CD8-positive, alpha-beta memory T cell (primary cell): Measurements from ENCODE around the gene SPTBN2. TPM values are rescaled to one million over a fixed set of nuclear protein-coding genes. Genes with fewer than 3 reads are reported as not detected.

Experiments used
- CTCF ChIA-PET: fragments of 350-600 bp; sonication (Branson Sonifier 250); formaldehyde crosslinking; loops from one replicate; lab custom pipeline; 2021; ENCODE audit warnings: antibody characterized with exemption; lab: Charles Lee
- POLR2A ChIA-PET: fragments of 350-600 bp; sonication (Branson Sonifier 250); formaldehyde crosslinking; loops from one replicate; lab custom pipeline; 2021; ENCODE audit warnings: antibody characterized with exemption; lab: Charles Lee
- DNase-seq, 5 donors: peaks; one replicate each; pipeline versions ENCODE4 v3.0.0 to v3.0.0-alpha.2; 2020 to 2022; ENCODE audit warnings: mixed read lengths in 1 of 5
- H3K27ac ChIP-seq: one replicate; pipeline ENCODE4 v1.7.0; 2013; ENCODE audit warnings: low read depth, mild to moderate bottlenecking, low read length, moderate library complexity
- H3K27me3 ChIP-seq: 2 replicates; pipeline ENCODE4 v1.7.0; 2013; ENCODE audit warnings: low read length, mild to moderate bottlenecking; ENCODE audit not compliant: insufficient read depth, poor library complexity, severe bottlenecking
- H3K36me3 ChIP-seq: 2 replicates; pipeline ENCODE4 v1.7.0; 2013; ENCODE audit warnings: mild to moderate bottlenecking, low read length, moderate library complexity; ENCODE audit not compliant: insufficient read depth
- H3K4me1 ChIP-seq: 2 replicates; pipeline ENCODE4 v1.7.0; 2013; ENCODE audit warnings: mild to moderate bottlenecking, low read length, moderate library complexity; ENCODE audit not compliant: insufficient read depth
- H3K4me3 ChIP-seq: 2 replicates; pipeline ENCODE4 v1.7.0; 2013; ENCODE audit warnings: mild to moderate bottlenecking, low read length
- H3K9me3 ChIP-seq: 2 replicates; pipeline ENCODE4 v1.7.0; 2013; ENCODE audit warnings: mild to moderate bottlenecking, low read length
- H3K27ac Mint-ChIP-seq, 8 donors: one replicate each; pipeline ENCODE4 v1.8.0; 2020 to 2021; ENCODE audit warnings: mixed read lengths in 8 of 8, mild to moderate bottlenecking in 6 of 8, inconsistent platforms in 3 of 8, moderate library complexity in 3 of 8
- H3K27me3 Mint-ChIP-seq, 2 donors: one replicate each; pipeline ENCODE4 v1.8.0; 2020 to 2021; ENCODE audit warnings: mixed read lengths in 2 of 2, mild to moderate bottlenecking in 1 of 2, moderate library complexity in 1 of 2
- H3K36me3 Mint-ChIP-seq, 3 donors: one replicate each; pipeline ENCODE4 v1.8.0; 2020 to 2021; ENCODE audit warnings: mixed read lengths in 3 of 3, inconsistent platforms in 1 of 3, mild to moderate bottlenecking in 1 of 3
- H3K4me1 Mint-ChIP-seq, 3 donors: one replicate each; pipeline ENCODE4 v1.8.0; 2020 to 2021; ENCODE audit warnings: mixed read lengths in 3 of 3, inconsistent platforms in 1 of 3, mild to moderate bottlenecking in 1 of 3
- H3K4me3 Mint-ChIP-seq, 7 donors: one replicate each; pipeline ENCODE4 v1.8.0; 2020 to 2021; ENCODE audit warnings: mixed read lengths in 7 of 7, mild to moderate bottlenecking in 6 of 7, moderate library complexity in 4 of 7, inconsistent platforms in 2 of 7
- H3K9me3 Mint-ChIP-seq, 5 donors: one replicate each; pipeline ENCODE4 v1.8.0; 2020 to 2022; ENCODE audit warnings: mixed read lengths in 5 of 5, mild to moderate bottlenecking in 3 of 5, moderate library complexity in 2 of 5, inconsistent platforms in 1 of 5
- polyA plus RNA-seq: library from polyadenylated mRNA; unstranded; fragments of 300-500 nt; fragmentation: Illumina TruSeq; gene quantifications from one replicate; pipeline ENCODE4 v1.2.3, GENCODE V29; 2021
- total RNA-seq, 2 experiments: library from RNA; stranded (reverse); gene quantifications; one replicate each; pipeline ENCODE4 v1.2.3, GENCODE V29; 2021

The SPTBN2 gene
- total and polyA plus RNA-seq, 3 experiments from 2014 or later = 0.81 to 0.84 TPM; not detected in 1

- H3K4me1 Mint-ChIP-seq = peaks cover 0 to 8% (median 3%) of the 10 kb centered on the region in 3 donors
- H3K36me3 ChIP-seq = no peaks in the 10 kb centered on the region
- H3K27me3 ChIP-seq = peaks cover 3% of the 10 kb centered on the region
- no peaks in the 10 kb centered on the region for H3K9me3 ChIP-seq
- no peak overlapping the region for H3K4me3 ChIP-seq
- no peaks in the 10 kb centered on the region for H3K9me3 Mint-ChIP-seq
- CTCF ChIA-PET = no interaction called here
- peaks cover 16 to 55% of the 10 kb centered on the region in 2 donors for H3K27me3 Mint-ChIP-seq
- no peaks in the 10 kb centered on the region for H3K4me1 ChIP-seq
- DNase-seq = peak in 1 of 5 donors; percentile 4
- no peak overlapping the region for H3K4me3 Mint-ChIP-seq
- POLR2A ChIA-PET = no interaction called here
- H3K27ac ChIP-seq = no peak overlapping the region
- no peaks in the 10 kb centered on the region for H3K36me3 Mint-ChIP-seq
- no peak overlapping the region for H3K27ac Mint-ChIP-seq
Observed at GRCh38 chr11:66716996-66717395, 12.0 kb downstream of the SPTBN2 start.

GRCh38 chr11:66715346-66716085 is 13.5 kb downstream of the SPTBN2 start:
- H3K4me3 Mint-ChIP-seq = no peak overlapping the region
- H3K4me1 ChIP-seq = no peaks in the 10 kb centered on the region

GRCh38 chr11:66713746-66714480 is 15.1 kb downstream of the SPTBN2 start:
- Mint-ChIP-seq H3K36me3 (no peaks in the 10 kb centered on the region), H3K9me3 (no peaks in the 10 kb centered on the region), H3K4me3 (no peak overlapping the region), H3K4me1 (no peaks in the 10 kb centered on the region), H3K27me3 (peaks cover 12 to 36% of the 10 kb centered on the region in 2 donors), H3K27ac (peak overlapping the region in 2 of 8 donors; percentile 48)
- Histone ChIP-seq H3K9me3 (no peaks in the 10 kb centered on the region), H3K4me3 (no peak overlapping the region), H3K4me1 (no peaks in the 10 kb centered on the region), H3K36me3 (no peaks in the 10 kb centered on the region), H3K27me3 (no peaks in the 10 kb centered on the region), H3K27ac (no peak overlapping the region)
- POLR2A ChIA-PET = no interaction called here
- DNase-seq = peak in 1 of 5 donors; percentile 2
- CTCF ChIA-PET = no interaction called here

More at GRCh38 chr11:66715346-66716085, 13.5 kb downstream of the SPTBN2 start:
- no peaks in the 10 kb centered on the region for H3K36me3 Mint-ChIP-seq
- CTCF ChIA-PET = interaction anchor here (0.6 kb wide), 1 partner anchor 1440 kb away, joined by 3 read pairs; no protein-coding TSS in a partner anchor
- H3K27me3 ChIP-seq = peaks cover 3% of the 10 kb centered on the region
- DNase-seq = peak in 1 of 5 donors; percentile 23
- no peak overlapping the region for H3K4me3 ChIP-seq
- H3K9me3 ChIP-seq = no peaks in the 10 kb centered on the region
- H3K4me1 Mint-ChIP-seq = peaks cover 0 to 6% (median 3%) of the 10 kb centered on the region in 3 donors
- no peak overlapping the region for H3K27ac ChIP-seq
- POLR2A ChIA-PET = no interaction called here
- no peaks in the 10 kb centered on the region for H3K9me3 Mint-ChIP-seq
- H3K36me3 ChIP-seq = no peaks in the 10 kb centered on the region
- H3K27ac Mint-ChIP-seq = no peak overlapping the region
- peaks cover 12 to 49% of the 10 kb centered on the region in 2 donors for H3K27me3 Mint-ChIP-seq

- Mint-ChIP-seq H3K27ac (no peak overlapping the region), H3K9me3 (no peaks in the 10 kb centered on the region), H3K4me3 (no peak overlapping the region), H3K4me1 (no peaks in the 10 kb centered on the region), H3K36me3 (no peaks in the 10 kb centered on the region), H3K27me3 (peaks cover 7 to 20% of the 10 kb centered on the region in 2 donors)
- Histone ChIP-seq H3K4me3 (no peak overlapping the region), H3K4me1 (no peaks in the 10 kb centered on the region), H3K9me3 (no peaks in the 10 kb centered on the region), H3K27me3 (no peaks in the 10 kb centered on the region), H3K27ac (no peak overlapping the region), H3K36me3 (no peaks in the 10 kb centered on the region)
- ChIA-PET POLR2A (no interaction called here), CTCF (interaction anchor here (1.2 kb wide), 1 partner anchor 123 kb away, joined by 3 read pairs; no protein-coding TSS in a partner anchor)
- DNase-seq = no peak
Observed at GRCh38 chr11:66710384-66710930, 18.6 kb downstream of the SPTBN2 start.

GRCh38 chr11:66708701-66709100 is 20.3 kb downstream of the SPTBN2 start:
- peaks cover 6 to 9% of the 10 kb centered on the region in 2 donors for H3K27me3 Mint-ChIP-seq
- H3K36me3 Mint-ChIP-seq = no peaks in the 10 kb centered on the region
- no peak for DNase-seq
- H3K4me3 Mint-ChIP-seq = no peak overlapping the region
- Histone ChIP-seq H3K4me3 (no peak overlapping the region), H3K27me3 (no peaks in the 10 kb centered on the region), H3K9me3 (no peaks in the 10 kb centered on the region), H3K27ac (no peak overlapping the region), H3K36me3 (no peaks in the 10 kb centered on the region), H3K4me1 (no peaks in the 10 kb centered on the region)
- ChIA-PET POLR2A (no interaction called here), CTCF (interaction anchor here (1.0 kb wide), 1 partner anchor 10 kb away, joined by 3 read pairs; no protein-coding TSS in a partner anchor)
- no peak overlapping the region for H3K27ac Mint-ChIP-seq
- no peaks in the 10 kb centered on the region for H3K9me3 Mint-ChIP-seq
- peaks cover 0 to 3% (median 0%) of the 10 kb centered on the region in 3 donors for H3K4me1 Mint-ChIP-seq

GRCh38 chr11:66708094-66708493 is 20.9 kb downstream of the SPTBN2 start:
- CTCF ChIA-PET = interaction anchor here (1.0 to 2.2 kb wide), 2 partner anchors 10 to 13 kb away, joined by 3 to 4 read pairs; no protein-coding TSS in a partner anchor
- POLR2A ChIA-PET = no interaction called here
- no peak for DNase-seq
- Mint-ChIP-seq H3K36me3 (no peaks in the 10 kb centered on the region), H3K4me1 (peaks cover 0 to 3% (median 0%) of the 10 kb centered on the region in 3 donors), H3K27me3 (peaks cover 2 to 4% of the 10 kb centered on the region in 2 donors), H3K27ac (no peak overlapping the region), H3K9me3 (no peaks in the 10 kb centered on the region), H3K4me3 (no peak overlapping the region)
- Histone ChIP-seq H3K36me3 (no peaks in the 10 kb centered on the region), H3K4me1 (no peaks in the 10 kb centered on the region), H3K27me3 (no peaks in the 10 kb centered on the region), H3K9me3 (no peaks in the 10 kb centered on the region), H3K27ac (no peak overlapping the region), H3K4me3 (no peak overlapping the region)

GRCh38 chr11:66707486-66707885 is 21.5 kb downstream of the SPTBN2 start:
- H3K27me3 Mint-ChIP-seq = peaks cover 2 to 4% of the 10 kb centered on the region in 2 donors
- no peak overlapping the region for H3K27ac ChIP-seq
- CTCF ChIA-PET = interaction anchor here (1.0 to 2.2 kb wide), 2 partner anchors 11 to 12 kb away, joined by 3 to 4 read pairs; no protein-coding TSS in a partner anchor
- H3K4me3 Mint-ChIP-seq = no peak overlapping the region
- no peaks in the 10 kb centered on the region for H3K36me3 ChIP-seq
- H3K4me1 ChIP-seq = no peaks in the 10 kb centered on the region
- H3K27ac Mint-ChIP-seq = no peak overlapping the region
- H3K4me3 ChIP-seq = no peak overlapping the region
- DNase-seq = no peak
- no peaks in the 10 kb centered on the region for H3K9me3 ChIP-seq
- H3K36me3 Mint-ChIP-seq = no peaks in the 10 kb centered on the region
- H3K4me1 Mint-ChIP-seq = peaks cover 0 to 3% (median 0%) of the 10 kb centered on the region in 3 donors
- no peaks in the 10 kb centered on the region for H3K27me3 ChIP-seq
- POLR2A ChIA-PET = no interaction called here
- H3K9me3 Mint-ChIP-seq = no peaks in the 10 kb centered on the region
